ENCODE measurements around the gene C1GALT1.
A peak's percentile ranks its signal among the peaks of the same experiment; 100 is the strongest.
"Not testable (repeated sequence)": the region's sequence is repeated elsewhere in the genome, so short reads cannot be mapped to it uniquely, and the experiment has no call there.

Gene C1GALT1

DNA sequence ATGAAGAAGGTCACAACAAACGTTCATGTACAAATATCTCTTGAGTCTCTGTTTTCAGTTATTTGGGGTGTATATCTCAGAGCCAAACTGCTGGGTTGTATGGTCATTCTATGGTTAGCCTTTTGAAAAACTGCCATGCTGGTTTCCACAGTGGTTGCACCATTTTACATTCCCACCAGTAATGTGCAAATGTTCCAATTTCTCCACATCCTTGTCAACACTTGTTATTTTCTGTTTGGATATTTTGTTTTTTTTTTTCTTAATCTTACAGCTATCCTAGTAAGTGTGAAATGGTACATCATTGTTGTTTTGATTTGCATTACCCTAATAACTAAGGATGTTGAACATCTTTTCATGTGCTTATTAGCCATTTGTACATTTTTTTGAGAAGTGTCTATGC lies 13.0 kb upstream of the C1GALT1 start:
- DNase-seq (ENCODE audit: low read depth): no peak

DNA sequence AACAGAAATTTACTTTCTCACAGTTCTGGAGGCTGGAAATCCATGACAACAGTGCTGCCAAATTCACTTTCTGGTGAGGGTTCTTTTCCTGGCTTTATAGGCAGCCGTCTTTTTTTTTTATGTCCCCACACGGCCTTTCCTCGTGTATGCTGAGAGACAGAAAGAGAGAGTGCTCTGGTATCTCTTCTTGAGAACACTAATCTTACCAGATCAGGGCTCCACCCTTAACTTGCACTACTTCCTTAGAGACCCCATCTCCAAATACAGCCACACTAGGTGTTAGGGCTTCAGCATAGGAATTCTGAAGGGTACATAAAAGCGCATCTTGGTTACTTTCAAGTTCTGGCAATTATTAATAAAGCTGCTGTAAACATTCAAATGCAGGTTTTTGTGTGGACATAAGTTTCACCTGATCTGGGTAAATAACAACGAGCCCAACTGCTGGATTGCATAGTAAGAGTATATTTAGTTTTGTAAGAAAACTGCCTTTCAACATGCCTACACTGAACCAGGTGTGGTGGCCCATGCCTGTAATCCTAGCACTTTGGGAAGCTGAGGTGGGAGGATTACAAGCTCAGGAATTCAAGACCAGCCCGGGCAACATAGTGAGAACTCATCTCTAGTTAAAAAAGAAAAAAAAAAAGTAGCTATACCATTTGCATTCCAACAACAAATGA lies 8.2 kb upstream of the C1GALT1 start:
- DNase-seq (ENCODE audit: low read depth): no peak

DNA sequence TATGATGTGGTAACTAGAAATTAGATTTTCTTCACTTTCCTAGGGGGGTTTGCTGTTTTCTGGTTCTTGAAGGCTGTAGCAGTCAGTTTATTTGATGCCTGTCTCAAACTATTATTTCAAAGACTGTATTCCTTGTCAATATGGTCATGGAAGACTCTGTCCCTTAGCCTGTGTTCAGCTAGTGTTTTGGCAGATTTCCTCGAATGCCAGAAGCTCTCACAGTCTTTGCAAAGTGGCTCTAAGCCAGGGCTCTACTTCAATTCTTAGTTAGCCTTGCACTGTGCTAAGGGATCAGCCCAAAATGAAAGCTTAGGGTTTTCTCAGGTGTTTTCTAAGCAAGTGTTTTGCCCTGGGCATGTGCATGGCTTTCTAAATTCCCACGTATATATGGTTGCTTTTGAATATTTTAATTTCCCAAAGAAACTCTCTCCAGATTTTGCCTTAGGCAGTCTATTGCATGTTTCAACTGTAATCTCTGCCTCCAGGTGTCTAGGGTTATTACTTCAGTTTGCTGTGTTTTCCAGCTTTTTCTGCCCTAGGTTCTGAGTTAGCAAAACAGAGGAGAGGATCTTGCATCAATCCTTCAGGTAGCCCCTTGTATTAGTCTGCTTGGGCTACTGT lies 7.2 kb upstream of the C1GALT1 start:
- DNase-seq (ENCODE audit: low read depth): no peak

DNA sequence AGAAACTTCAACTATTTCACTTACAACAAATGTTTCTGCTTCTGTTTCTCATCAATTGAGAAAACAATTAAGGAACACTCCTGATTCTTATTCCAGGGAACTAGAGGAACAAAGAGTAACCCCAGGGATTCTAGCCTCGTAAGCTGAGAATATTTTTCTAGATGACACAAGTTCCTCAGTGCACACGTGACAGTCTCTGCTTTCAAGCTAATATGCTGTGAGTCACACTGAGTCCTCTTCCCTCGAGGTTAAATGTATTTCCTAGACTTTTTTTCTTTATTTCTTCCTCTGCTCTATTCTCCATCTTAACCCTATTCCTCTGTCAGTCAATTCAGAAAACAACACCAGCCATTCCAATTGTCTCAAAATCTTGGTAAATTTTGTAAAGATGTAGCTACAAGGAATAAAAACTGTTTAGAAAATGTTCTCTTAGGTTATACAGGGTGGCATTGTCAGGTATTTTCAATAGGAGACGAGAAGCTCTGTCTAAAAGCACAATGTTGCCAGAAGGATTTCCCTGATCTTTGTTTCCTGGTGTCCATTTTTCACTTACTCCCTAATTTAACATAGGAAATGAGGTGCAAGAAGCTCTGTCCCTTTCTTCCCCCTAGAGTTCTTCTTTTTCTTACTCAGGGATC lies 5.8 kb upstream of the C1GALT1 start:
- peak; percentile 87 for DNase-seq (ENCODE audit: low read depth)

DNA sequence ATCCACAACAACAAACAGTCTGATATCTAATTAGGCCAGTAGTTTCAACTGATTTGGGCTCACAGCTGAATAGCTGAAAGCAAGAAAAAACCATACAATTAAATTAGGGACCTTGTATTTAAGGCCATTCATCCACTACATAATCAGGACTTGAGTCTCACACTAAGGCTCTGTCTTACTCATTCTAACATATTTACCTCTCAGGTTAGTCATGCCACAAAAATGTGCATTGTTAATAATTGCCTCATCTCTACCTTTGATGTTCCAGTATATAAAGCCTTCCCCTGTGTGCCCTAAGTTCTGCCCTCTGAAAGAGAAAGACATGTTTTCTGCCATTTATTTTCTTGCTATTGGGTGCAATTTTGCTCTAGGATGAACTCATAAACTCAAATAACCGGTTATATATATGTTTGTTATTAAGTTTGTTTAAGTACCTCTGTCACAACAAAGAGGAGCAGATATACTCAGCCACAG lies 5.3 kb upstream of the C1GALT1 start:
- DNase-seq (ENCODE audit: low read depth): peak; percentile 96

DNA sequence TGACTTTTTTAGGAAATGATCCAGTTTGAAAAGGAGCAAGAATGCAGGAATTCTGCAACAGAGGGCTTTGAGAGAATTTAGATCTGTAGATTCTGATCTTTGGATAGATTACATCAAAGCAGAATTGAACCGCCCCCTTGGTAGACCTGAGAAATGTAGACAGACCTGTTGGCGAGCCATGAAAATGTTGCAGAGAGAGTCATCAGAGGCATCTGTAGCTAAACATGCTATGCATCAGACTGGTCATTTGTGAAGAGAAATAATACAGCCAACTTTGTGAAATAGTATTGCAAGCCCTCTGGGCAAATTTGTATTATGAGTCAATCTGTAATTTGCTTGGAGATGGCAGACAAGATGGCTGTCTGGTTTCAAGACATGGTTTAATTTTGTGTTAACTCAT lies 4.3 kb upstream of the C1GALT1 start:
- DNase-seq (ENCODE audit: low read depth): no peak

DNA sequence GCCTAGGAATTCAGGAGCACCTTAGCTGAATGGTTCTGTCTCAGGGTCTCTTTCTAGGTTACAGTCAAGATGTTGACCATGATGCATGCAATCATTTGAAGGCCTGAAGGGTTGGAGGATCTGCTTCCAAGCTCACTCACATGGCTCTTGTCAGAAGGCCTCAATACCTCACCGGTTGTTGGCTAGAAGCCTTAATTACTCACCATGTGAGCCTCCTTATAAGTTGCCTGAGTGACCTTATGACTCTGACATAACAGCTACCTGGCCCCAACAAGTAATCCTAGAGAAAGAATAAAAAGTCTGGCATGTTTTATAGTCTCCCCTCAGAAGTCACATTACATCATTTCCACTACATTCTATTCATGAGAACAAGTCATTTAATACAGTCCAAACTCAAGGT lies 3.4 kb upstream of the C1GALT1 start:
- no peak for DNase-seq (ENCODE audit: low read depth)

DNA sequence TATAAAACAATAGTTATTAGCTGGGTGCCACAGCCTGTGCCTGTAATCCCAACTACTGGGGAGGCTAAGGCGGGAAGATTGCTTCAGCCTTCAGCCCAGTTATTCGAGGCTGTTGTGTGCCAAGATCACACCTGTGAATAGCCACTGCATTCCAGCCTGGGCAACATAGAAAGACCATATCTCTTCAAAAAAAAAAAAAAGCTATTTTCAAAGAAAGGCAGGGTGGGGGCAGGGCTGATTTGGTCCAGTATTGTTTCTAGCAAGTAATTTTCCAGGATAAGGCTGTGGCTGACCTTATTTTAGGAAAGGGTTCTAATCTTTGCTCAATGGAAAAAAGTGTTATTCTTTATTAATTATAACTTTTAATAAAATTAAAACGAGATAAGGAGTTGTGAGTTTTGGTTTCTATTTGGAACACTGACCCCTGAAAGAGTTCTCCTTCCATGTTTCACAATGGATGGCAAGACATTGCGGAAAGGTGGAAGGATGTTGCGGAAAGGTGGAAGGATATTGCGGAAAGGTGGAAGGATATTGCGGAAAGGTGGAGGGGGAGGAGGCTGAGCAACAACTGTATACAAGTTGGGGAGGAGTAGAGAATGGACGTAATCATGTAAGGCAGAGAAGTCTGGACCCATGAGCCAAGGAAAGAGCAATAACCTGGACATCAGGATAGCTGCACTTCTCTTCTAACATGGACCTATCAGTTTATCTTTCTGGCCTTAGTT lies 1.5 kb upstream of the C1GALT1 start:
- no peak for DNase-seq (ENCODE audit: low read depth)

DNA sequence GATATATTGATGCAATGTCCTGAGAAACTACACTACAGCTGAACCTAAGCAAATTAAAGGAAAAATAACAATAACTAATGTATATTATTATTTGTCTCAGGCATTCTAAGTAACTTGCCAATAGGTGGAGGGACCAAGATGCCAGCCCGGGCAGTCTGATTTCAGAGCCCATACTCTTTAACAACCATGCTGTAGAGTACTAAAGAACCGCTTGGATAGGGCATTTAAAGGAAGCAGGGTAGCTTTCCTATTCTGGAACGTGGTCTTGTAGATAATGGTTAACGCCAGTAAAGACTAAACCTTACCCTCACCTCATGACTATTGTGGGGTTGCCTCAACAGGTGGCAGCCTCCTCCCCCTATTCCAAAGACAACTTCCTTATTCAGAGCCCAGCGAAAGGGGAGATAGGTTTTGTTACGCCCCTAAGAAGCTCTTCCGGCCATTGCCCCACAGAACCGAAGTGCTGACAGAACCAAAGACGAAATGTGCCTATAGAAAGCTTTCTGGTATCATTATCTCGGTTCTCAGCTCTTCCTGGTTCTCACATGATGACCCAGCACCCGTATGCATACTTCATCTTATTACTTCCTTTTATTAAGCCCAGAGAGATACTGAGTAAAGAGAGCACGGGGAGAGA lies 707 bp upstream of the C1GALT1 start:
- no peak for DNase-seq (ENCODE audit: low read depth)

DNA sequence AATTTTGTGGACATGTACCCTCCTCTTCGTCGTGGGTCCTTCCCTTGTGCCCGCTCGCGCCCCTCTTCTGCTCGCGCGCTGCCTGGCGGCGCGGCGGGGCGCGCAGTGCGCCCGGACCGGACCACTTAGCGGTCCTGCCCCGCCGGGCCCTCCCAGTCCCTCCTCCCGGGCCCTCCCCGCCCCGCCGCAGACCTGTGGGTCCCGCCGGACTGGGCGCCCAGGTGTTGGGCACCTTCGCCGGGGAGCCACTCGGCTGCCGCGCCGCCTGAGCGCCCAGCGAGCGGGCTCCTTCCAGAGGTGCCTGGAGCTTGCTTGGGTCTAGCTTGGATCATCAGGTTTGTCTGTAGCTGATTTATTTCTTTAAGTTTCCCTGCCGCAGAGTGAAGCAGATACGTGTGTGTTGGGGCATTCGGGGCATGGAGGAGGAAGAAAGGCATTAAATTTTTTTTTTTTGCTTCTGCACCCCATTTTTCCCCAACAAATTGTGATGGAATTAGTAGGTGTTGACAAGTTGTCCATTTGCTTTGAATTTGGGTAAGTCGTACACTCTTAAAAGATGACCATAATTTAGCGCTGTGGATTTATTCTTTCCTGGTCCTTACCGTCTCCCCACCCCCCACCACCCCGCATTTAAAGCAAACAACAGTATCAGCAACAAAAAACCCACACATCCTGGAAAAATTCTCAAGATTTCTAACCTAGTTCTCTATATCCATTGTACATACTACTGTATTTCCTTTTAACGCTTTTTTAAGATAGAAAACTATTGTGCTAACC lies 905 bp downstream of the C1GALT1 start:
- peak; percentile 28 for DNase-seq (ENCODE audit: low read depth)

DNA sequence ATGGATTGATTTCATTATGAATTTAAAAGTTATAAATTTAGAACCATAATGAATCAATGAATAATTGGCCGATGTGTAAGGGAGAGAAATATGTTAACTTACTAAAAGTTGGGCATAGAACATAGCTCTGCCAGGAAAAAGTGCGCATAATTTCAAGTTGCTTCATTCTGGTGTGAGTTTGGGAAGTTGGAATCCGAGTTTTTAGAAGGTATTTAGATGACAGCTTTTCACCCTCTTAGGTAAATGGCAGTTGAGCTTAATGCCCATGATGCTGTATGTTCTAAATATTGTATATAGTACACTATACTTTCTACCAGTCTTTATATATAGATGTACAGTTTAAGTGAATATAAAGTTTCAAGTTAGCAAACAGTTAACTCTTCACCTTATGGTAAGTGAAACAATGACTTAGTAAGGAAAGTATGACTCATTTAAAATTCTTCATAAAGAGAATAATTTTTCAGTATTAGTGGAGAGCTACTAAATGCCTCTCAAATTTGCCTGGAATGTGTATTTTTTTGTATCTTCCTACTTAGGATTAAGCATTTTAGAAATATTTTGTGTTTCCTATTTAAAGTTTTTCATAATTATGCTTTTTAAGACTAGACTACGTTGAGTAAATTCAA lies 1.6 kb downstream of the C1GALT1 start:
- peak; percentile 36 for DNase-seq (ENCODE audit: low read depth)

DNA sequence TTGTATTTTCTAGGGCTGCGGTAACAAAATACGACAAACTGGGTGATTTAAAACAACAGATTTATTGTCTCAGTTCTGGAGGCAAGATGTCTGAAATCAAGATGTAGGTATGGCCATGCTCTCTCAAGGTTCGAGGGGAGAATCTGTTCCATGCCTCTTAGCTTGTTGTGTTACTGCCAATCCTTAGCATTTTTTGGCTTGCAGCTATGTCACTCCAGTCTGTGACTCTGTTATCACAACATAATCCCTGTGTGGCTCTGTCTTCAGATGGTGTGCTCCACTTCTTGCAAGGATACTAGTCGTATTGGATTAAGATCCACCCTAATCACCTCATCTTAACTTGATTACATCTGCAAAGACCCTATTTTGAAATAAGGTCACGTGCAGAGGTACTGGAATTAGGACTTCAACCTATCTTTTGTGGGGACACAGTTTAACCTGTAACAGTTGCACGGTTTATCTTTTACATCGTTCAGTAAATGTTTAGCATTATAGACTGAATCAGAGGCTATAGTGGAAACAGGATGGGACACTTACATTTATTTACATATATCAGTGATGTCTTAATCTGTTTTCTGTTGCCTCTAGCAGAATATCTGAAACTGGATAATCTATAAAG lies 3.1 kb downstream of the C1GALT1 start:
- no peak for DNase-seq (ENCODE audit: low read depth)

DNA sequence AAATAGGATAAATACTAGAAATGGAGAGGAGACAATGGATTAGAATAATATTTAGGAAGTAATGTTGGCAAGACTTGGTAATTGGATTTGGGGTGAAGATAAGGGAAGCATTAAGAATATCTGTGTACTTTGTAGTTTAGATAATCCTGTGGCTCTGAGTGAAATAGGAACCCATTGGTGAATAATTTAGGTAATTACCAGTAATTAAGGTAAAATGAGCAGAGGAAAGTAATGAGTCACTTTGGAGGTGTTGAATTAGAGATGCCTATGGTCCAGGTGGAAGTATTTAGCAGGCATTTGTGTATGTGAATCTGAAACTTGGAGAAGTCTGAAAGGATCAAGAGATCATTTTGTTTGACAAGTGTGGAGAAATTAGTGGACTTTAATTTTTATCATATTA lies 5.7 kb downstream of the C1GALT1 start:
- DNase-seq (ENCODE audit: low read depth): no peak

DNA sequence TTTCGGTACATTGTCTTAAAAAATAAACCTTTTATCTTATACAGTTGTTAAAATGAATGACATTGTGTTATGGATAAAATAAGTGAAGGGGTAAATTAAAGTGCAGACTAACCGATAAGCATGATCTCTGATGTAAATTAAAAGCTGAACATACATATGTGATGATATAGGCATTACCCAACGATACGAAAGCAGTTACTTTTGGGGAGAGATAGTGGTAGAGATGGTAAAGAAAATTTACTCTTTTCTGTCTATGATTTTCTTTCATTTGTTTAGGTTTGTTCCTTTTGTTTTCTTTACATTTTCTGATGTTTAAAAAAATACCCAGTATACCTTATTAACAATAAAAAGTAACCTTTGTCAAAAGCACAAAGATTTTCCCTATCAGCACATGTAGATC lies 6.4 kb downstream of the C1GALT1 start:
- no peak for DNase-seq (ENCODE audit: low read depth)

DNA sequence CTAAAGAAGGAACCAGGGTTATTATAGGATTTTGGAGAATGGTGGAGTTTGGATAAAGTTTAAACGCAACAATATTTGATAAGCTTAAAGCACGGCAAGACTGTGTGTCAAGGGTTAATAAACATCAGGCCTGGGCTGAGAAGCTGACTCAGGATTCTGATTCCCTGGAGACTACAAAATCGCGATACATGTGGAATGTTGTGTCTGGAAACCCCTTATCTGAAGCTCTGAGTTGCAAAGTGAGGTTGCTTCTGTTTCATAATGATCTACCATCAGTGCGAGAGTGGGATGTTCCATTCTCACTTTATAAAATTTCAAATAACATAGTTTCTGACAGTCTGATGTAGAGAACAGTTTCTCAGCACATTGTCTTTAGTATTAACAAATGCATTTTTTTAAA lies 7.8 kb downstream of the C1GALT1 start:
- peak; percentile 36 for DNase-seq (ENCODE audit: low read depth)

DNA sequence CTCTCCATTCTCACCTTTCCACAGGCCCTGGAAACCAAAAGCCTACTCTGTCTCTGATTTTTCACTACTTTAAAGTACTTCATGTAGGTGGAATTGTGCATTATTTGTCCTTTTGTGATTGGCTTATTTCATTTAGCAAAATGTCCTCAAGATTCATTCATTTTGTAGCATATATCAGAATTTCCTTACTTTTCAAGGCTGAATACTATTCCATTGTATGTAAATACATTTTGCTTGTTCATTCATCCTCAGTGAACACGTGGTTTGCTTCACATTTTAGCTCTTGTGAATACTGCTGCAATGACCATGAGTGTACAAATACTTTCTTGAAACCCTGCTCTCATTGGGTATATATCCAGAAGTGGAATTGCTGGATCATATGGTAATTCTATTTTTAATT lies 8.8 kb downstream of the C1GALT1 start:
- DNase-seq (ENCODE audit: low read depth): no peak

DNA sequence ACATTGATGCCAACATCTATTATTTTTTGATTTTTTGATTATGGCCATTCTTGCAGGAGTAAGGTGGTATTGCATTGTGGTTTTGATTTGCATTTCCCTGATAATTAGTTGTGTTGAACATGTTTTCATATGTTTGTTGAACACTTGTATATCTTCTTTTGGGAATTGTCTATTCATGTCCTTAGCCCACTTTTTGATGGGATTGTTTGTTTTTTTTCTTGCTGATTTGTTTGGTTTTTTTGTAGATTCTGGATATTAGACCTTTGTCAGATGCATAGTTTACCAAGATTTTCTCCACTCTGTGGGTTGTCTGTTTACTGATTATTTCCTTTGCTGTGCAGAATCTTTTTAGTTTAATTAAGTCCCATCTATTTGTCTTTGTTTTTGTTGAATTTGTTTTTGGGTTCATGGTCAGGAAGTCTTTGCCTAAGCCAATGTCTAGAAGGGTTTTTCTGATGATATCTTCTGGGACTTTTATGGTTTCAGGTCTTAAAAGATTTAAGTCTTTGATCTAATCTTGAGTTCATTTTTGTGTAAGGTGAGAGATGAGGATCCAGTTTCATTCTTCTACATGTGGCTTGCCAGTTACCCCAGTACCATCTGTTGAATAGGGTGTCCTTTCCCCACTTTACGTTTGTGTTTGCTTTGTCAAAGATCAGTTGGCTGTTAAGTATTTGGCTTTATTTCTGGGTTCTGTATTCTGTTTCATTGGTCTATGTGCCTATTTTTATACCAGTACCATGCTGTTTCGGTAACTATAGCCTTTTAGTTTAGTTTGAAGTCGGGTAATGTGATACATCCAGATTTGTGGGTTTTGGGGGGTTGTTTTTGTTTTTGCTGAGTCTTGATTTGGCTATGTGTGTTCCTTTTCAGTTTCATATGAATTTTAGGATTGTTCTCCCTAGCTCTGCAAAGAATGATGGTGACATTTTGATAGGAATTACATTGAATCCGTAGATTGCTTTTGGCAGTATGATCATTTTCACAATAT lies 10.7 kb downstream of the C1GALT1 start:
- DNase-seq (ENCODE audit: low read depth): not testable (repeated sequence)

DNA sequence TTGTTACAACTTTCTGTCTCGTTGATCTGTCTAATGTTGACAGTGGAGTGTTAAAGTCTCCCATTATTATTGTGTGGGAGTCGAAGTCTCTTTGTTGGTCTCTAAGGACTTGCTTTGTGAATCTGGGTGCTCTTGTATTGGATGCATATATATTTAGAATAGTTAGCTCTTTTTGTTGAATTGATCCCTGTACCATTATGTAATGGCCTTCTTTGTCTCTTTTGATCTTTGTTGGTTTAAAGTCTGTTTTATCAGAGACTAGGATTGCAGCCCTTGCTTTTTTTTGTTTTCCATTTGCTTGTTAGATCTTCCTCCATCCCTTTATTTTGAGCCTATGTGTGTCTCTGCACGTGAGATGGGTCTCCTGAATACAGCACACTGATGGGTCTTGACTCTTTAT lies 17.2 kb downstream of the C1GALT1 start:
- DNase-seq (ENCODE audit: low read depth): not testable (repeated sequence)

DNA sequence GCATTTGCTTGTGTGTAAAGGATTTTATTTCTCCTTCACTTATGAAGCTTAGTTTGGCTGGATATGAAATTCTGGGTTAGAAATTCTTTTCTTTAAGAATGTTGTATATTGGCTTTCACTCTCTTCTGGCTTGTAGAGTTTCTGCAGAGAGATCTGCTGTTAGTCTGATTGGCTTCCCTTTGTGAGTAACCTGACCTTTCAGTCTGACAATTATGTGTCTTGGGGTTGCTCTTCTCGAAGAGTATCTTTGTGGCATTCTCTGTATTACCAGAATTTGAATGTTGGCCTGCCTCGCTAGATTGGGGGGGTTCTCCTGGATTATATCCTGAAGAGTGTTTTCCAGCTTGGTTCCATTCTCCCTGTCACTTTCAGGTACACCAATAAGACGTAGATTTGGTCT lies 17.9 kb downstream of the C1GALT1 start:
- DNase-seq (ENCODE audit: low read depth): not testable (repeated sequence)
